Liver (tissue), 9 donors: ENCODE results near the gene ASB1. TPM values are rescaled to one million over a fixed set of nuclear protein-coding genes. Genes with fewer than 3 reads are reported as not detected.

Experiments
- DNase-seq: peaks from one replicate; pipeline ENCODE4 v3.0.0-alpha.2; 2017; ENCODE audit warnings: low spot score
- H3K27ac ChIP-seq, 2 donors: one replicate each; pipeline ENCODE4 v1.7.0; 2013; ENCODE audit warnings: inconsistent platforms in 2 of 2, low read length in 2 of 2, control low read depth in 1 of 2, low read depth in 1 of 2, mild to moderate bottlenecking in 1 of 2
- H3K27me3 ChIP-seq, 4 donors: one replicate each; pipeline versions ENCODE4 v1.6.1 to v1.7.0; 2013; ENCODE audit warnings: low read length in 3 of 4, inconsistent platforms in 1 of 4, mild to moderate bottlenecking in 1 of 4, moderate library complexity in 1 of 4; ENCODE audit not compliant: control insufficient read depth in 4 of 4, insufficient read depth in 4 of 4
- H3K36me3 ChIP-seq, 4 donors: one replicate each; pipeline versions ENCODE4 v1.6.1 to v1.7.0; 2013; ENCODE audit warnings: low read length in 3 of 4, mild to moderate bottlenecking in 3 of 4, low read depth in 1 of 4, moderate library complexity in 1 of 4; ENCODE audit not compliant: control insufficient read depth in 4 of 4, insufficient read depth in 3 of 4
- H3K4me1 ChIP-seq, 4 donors: one replicate each; pipeline versions ENCODE4 v1.6.1 to v1.7.0; 2013; ENCODE audit warnings: low read length in 3 of 4, mild to moderate bottlenecking in 3 of 4, moderate library complexity in 1 of 4; ENCODE audit not compliant: control insufficient read depth in 4 of 4, insufficient read depth in 4 of 4
- H3K4me3 ChIP-seq, 3 donors: one replicate each; pipeline versions ENCODE4 v1.6.1 to v1.7.0; 2013; ENCODE audit warnings: low read length in 3 of 3, control low read depth in 1 of 3, low read depth in 1 of 3, mild to moderate bottlenecking in 1 of 3
- H3K9ac ChIP-seq, 2 donors: one replicate each; pipeline ENCODE4 v1.7.0; 2013; ENCODE audit warnings: low read length in 2 of 2, mild to moderate bottlenecking in 2 of 2, moderate library complexity in 2 of 2, control low read depth in 1 of 2, low read depth in 1 of 2
- H3K9me3 ChIP-seq, 4 donors: one replicate each; pipeline versions ENCODE4 v1.6.1 to v1.7.0; 2013; ENCODE audit warnings: low read length in 3 of 4; ENCODE audit not compliant: control insufficient read depth in 4 of 4
- FOXA1 ChIP-seq: IDR thresholded peaks from 2 replicates; pipeline ENCODE4 v1.6.1; 2016; ENCODE audit warnings: antibody characterized with exemption
- FOXA2 ChIP-seq: IDR thresholded peaks from 2 replicates; pipeline ENCODE4 v1.6.1; 2016; ENCODE audit warnings: antibody characterized with exemption
- HNF4A ChIP-seq, 2 donors: conservative IDR thresholded peaks; 2 replicates each; pipeline ENCODE4 v1.6.1; 2016; ENCODE audit warnings: antibody characterized with exemption in 2 of 2, mild to moderate bottlenecking in 2 of 2
- HNF4G ChIP-seq: IDR thresholded peaks from 2 replicates; pipeline ENCODE4 v1.6.1; 2016; ENCODE audit warnings: antibody characterized with exemption
- JUND ChIP-seq, 2 donors: IDR thresholded peaks; 2 replicates each; pipeline ENCODE4 v1.6.1; 2016; ENCODE audit warnings: antibody characterized with exemption in 2 of 2
- RAD21 ChIP-seq, 2 donors: IDR thresholded peaks; 2 replicates each; pipeline ENCODE4 v1.6.1; 2016; ENCODE audit warnings: antibody characterized with exemption in 2 of 2, mild to moderate bottlenecking in 2 of 2
- RXRA ChIP-seq, 2 donors: IDR thresholded peaks; 2 replicates each; pipeline ENCODE4 v1.6.1; 2017 to 2018; ENCODE audit warnings: antibody characterized with exemption in 2 of 2, mild to moderate bottlenecking in 1 of 2
- TAF1 ChIP-seq: conservative IDR thresholded peaks from 2 replicates; pipeline ENCODE4 v1.6.1; 2016; ENCODE audit warnings: antibody characterized with exemption, mild to moderate bottlenecking
- YY1 ChIP-seq: IDR thresholded peaks from 2 replicates; pipeline ENCODE4 v1.6.1; 2016; ENCODE audit warnings: antibody characterized with exemption, mild to moderate bottlenecking
- WGBS: extraction: QIAGEN DNeasy Blood & Tissue Kit; methylation state at CpG from one replicate; pipeline ENCODE4 v1.1.7; 2013; 5-methylcytosine and 5-hydroxymethylcytosine counted together
- polyA plus RNA-seq, 2 donors: library from polyadenylated mRNA; stranded (reverse) in 1 of 2; unstranded in 1 of 2; fragments of 200-250 nt in 1 of 2; fragments of >200 nt in 1 of 2; fragmentation: Nextera tagmentation in 1 of 2; extraction: Ambion mirVana in 1 of 2; gene quantifications; one replicate each; pipeline versions ENCODE4 v1.2.1 to v1.2.3, GENCODE V29; 2013 to 2015
- total RNA-seq, 2 donors: library from RNA; depleted of rRNA; stranded (reverse); fragments of >200 nt; gene quantifications; one replicate each; pipeline ENCODE4 v1.2.3, GENCODE V29; 2014
- TF ChIP-seq, protein P1 (sequence below): fragments of 150-350 bp; IDR thresholded peaks from 2 replicates; pipeline ENCODE4 v1.5.1; 2017; ENCODE audit warnings: improper control_type of control experiment, low read depth, low read length; ENCODE audit not compliant: missing input control
- TF ChIP-seq, protein P2 (sequence below): IDR thresholded peaks from 2 replicates; pipeline ENCODE4 v1.6.1; 2016; ENCODE audit warnings: antibody characterized with exemption
- TF ChIP-seq, protein P3 (sequence below): IDR thresholded peaks from 2 replicates; pipeline ENCODE4 v1.6.1; 2016; ENCODE audit warnings: antibody characterized with exemption, mild to moderate bottlenecking
- donor health status: healthy.
- donor health status: healthy.
- donor health status: healthy.
- donor health status: healthy.
- donor health status: healthy.

ASB1 gene
- total and polyA plus RNA-seq, 4 donors, result 6.1 to 15.2 (median 10.5) TPM

DNA sequence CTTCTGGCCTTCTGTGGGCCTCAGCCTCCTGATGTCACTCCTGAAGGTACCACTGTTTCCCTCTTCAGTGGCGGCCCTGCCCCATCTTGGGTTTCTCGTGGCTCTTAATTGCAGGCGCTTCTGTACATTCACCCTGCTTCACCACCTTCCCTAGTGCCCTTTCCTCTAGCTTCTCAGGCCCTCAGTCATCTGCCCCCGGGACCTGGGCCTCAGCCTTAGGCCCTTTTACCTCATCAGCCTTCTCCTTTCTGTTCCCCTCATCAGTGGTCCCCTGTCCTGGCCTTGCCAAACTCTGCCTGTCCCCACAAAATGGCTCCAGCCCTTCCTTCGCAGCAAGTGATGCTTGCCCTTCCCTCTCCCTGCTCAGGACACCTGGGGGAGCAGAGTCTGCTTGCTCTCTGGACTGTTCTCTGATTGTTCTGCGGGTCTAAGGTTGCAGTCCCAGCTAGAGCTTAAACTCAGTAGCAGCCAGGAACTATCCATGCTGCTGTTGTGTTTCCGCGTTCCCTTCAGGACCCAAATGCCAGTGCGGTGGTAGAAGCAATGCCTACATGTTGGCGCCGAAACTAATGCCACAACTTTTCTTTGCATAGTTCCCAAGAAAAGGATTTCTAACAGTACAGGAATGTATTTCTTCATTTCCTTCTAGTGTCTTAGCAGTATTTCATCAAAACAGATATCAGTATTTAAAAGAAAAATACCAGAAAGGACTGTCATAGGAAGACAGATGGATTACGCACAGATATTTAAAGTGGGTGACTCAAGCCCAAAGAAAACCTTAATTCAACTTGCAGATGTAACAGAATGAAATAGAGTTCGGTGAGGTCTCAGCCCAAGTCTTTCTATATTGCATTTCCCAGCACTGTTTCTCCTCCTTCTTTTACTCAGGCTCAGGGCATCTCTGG, 7.5 kb downstream of the ASB1 start:
- 95% methylated on average over 13 of the region's 13 CpGs for WGBS
- peaks cover 7 to 32% (median 13%) of the 10 kb centered on the region in 4 donors for H3K36me3 ChIP-seq

DNA sequence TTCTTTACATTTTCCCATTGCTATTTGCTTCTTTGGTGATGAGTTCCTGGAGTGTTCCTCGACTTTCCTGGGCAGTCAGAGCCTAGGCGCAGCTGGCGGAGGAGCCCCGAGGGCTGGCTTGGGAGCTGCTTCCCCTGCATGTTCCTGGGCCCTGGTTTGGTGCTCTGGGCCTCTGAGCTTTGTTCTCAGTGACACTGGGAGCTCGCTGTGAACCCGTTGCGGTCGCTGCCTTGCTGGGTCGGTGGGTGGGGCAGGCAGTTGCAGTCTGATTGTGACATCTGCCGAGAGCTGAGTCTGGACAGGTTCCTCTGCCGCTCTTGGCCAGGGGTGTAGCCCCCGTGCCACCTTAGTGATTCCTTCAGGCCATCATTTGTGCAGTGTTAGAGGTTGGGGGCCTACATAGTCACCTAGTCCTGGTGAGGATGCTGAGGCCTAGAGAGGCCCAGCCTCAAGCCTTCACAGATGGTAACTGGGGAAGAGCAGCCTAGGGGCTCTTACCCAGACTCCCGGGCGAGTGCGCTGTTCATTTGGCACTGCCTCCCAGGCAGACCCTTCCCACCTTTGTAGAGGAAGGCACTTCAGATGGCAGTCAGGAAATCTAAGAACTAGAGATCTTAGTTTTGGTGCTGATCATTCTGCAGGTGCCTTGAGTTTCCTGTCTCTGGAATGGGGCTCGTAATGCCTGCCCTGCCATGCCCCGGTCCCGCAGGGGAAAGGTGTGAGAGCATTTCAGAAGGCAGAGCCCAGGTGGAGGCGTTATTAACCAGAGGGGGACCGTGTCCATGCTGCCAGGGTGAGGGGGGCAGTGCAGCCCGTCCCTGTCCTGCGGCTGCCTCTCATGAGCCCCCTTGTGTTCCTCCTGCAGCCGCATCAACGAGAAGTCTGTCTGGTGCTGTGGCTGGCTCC, 8.4 kb downstream of the ASB1 start:
- 90% methylated on average over 24 of the region's 24 CpGs for WGBS
- no peak overlapping the region for H3K9ac ChIP-seq
- H3K27ac ChIP-seq, result no peak overlapping the region
- H3K4me3 ChIP-seq, result no peak overlapping the region
- H3K4me1 ChIP-seq, result peaks cover 2 to 11% (median 8%) of the 10 kb centered on the region in 4 donors
- DNase-seq, result no peak
- peaks cover 7 to 32% (median 13%) of the 10 kb centered on the region in 4 donors for H3K36me3 ChIP-seq
- H3K9me3 ChIP-seq, result peaks cover 0 to 2% (median 0%) of the 10 kb centered on the region in 4 donors
- H3K27me3 ChIP-seq, result no peaks in the 10 kb centered on the region
- TF ChIP-seq JUND (IDR thresholded peaks at IDR 0.05) (no peak), YY1 (no peak), FOXA1 (no peak), TAF1 (no peak), RAD21 (IDR thresholded peaks at IDR 0.05) (no peak), HNF4A (conservative IDR thresholded peaks at IDR 0.05) (no peak), RXRA (IDR thresholded peaks at IDR 0.05) (no peak)
- TF ChIP-seq, protein P1, sequence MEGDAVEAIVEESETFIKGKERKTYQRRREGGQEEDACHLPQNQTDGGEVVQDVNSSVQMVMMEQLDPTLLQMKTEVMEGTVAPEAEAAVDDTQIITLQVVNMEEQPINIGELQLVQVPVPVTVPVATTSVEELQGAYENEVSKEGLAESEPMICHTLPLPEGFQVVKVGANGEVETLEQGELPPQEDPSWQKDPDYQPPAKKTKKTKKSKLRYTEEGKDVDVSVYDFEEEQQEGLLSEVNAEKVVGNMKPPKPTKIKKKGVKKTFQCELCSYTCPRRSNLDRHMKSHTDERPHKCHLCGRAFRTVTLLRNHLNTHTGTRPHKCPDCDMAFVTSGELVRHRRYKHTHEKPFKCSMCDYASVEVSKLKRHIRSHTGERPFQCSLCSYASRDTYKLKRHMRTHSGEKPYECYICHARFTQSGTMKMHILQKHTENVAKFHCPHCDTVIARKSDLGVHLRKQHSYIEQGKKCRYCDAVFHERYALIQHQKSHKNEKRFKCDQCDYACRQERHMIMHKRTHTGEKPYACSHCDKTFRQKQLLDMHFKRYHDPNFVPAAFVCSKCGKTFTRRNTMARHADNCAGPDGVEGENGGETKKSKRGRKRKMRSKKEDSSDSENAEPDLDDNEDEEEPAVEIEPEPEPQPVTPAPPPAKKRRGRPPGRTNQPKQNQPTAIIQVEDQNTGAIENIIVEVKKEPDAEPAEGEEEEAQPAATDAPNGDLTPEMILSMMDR, result no peak
- TF ChIP-seq, protein P2, sequence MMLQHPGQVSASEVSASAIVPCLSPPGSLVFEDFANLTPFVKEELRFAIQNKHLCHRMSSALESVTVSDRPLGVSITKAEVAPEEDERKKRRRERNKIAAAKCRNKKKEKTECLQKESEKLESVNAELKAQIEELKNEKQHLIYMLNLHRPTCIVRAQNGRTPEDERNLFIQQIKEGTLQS, result no peak
- TF ChIP-seq, protein P3, sequence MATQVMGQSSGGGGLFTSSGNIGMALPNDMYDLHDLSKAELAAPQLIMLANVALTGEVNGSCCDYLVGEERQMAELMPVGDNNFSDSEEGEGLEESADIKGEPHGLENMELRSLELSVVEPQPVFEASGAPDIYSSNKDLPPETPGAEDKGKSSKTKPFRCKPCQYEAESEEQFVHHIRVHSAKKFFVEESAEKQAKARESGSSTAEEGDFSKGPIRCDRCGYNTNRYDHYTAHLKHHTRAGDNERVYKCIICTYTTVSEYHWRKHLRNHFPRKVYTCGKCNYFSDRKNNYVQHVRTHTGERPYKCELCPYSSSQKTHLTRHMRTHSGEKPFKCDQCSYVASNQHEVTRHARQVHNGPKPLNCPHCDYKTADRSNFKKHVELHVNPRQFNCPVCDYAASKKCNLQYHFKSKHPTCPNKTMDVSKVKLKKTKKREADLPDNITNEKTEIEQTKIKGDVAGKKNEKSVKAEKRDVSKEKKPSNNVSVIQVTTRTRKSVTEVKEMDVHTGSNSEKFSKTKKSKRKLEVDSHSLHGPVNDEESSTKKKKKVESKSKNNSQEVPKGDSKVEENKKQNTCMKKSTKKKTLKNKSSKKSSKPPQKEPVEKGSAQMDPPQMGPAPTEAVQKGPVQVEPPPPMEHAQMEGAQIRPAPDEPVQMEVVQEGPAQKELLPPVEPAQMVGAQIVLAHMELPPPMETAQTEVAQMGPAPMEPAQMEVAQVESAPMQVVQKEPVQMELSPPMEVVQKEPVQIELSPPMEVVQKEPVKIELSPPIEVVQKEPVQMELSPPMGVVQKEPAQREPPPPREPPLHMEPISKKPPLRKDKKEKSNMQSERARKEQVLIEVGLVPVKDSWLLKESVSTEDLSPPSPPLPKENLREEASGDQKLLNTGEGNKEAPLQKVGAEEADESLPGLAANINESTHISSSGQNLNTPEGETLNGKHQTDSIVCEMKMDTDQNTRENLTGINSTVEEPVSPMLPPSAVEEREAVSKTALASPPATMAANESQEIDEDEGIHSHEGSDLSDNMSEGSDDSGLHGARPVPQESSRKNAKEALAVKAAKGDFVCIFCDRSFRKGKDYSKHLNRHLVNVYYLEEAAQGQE, result no peak

More for the DNA sequence above, 7.5 kb downstream of the ASB1 start:
- no peak for TF ChIP-seq JUND (IDR thresholded peaks at IDR 0.05)
- TF ChIP-seq HNF4G, result no peak
- TF ChIP-seq RXRA (IDR thresholded peaks at IDR 0.05), result no peak
- TF ChIP-seq FOXA2, result no peak
- peaks cover 0 to 7% (median 5%) of the 10 kb centered on the region in 4 donors for H3K4me1 ChIP-seq
- H3K27ac ChIP-seq, result no peak overlapping the region
- no peak for DNase-seq
- H3K27me3 ChIP-seq, result no peaks in the 10 kb centered on the region
- H3K9ac ChIP-seq, result no peak overlapping the region
- H3K4me3 ChIP-seq, result no peak overlapping the region
- H3K9me3 ChIP-seq, result peaks cover 0 to 2% (median 0%) of the 10 kb centered on the region in 4 donors
